Upper lobe of right lung (tissue), 1 donor: ENCODE measurements around the gene CCNY. TPM values are rescaled to one million over a fixed set of nuclear protein-coding genes. Genes with fewer than 3 reads are reported as not detected.

Source experiments
- ATAC-seq: fragments of 200-7000 bp; cut with Tn5 transposase; one replicate; pipeline ENCODE4 v1.9.1; 2020; ENCODE audit warnings: mild to moderate bottlenecking, moderate library complexity
- DNase-seq: peaks from one replicate; pipeline ENCODE4 v3.0.0-alpha.2; 2020
- H3K27ac ChIP-seq: fragments of 200-600 bp; one replicate; pipeline ENCODE4 v1.8.0; 2022
- H3K27me3 ChIP-seq: fragments of 200-600 bp; one replicate; pipeline ENCODE4 v1.8.0; 2022; ENCODE audit warnings: mild to moderate bottlenecking
- H3K36me3 ChIP-seq: fragments of 200-600 bp; one replicate; pipeline ENCODE4 v1.8.0; 2022
- H3K4me1 ChIP-seq: fragments of 200-600 bp; one replicate; pipeline ENCODE4 v1.8.0; 2022
- H3K4me3 ChIP-seq: fragments of 200-600 bp; one replicate; pipeline ENCODE4 v1.8.0; 2022; ENCODE audit warnings: mild to moderate bottlenecking
- H3K9me3 ChIP-seq: fragments of 200-600 bp; one replicate; pipeline ENCODE4 v1.8.0; 2022
- CTCF ChIP-seq: fragments of 200-600 bp; IDR thresholded peaks from one replicate; pipeline ENCODE4 v1.8.0; 2022; ENCODE audit warnings: antibody characterized with exemption
- intact Hi-C: fragments of 100-400 bp; cut with DNase I; formaldehyde crosslinking; loops from one replicate; pipeline ENCODE4 v1.11.0; 2022
- total RNA-seq: library from RNA; stranded (reverse); fragmentation: NEBNext Ultra II Directional; extraction: Animal tissue kit (Norgen Biotek cat#: 25700); gene quantifications from one replicate; pipeline ENCODE4 v1.2.1, GENCODE V29; 2021
- donor health status: DM: no; HTN: yes; CAD: no; lungs with severe emphysema.

CCNY gene
- total RNA-seq, 1 donor from 2014 or later = 85.4 TPM

GRCh38 chr10:35359056-35359455 is 22.7 kb downstream of the CCNY start:
- TF ChIP-seq CTCF = no peak
- ATAC-seq = no peak
- no peak for DNase-seq
- intact Hi-C loops = no loop called here
- Histone ChIP-seq H3K4me1 (peaks cover 18% of the 10 kb centered on the region), H3K9me3 (no peaks in the 10 kb centered on the region), H3K4me3 (no peak overlapping the region), H3K27me3 (no peaks in the 10 kb centered on the region), H3K36me3 (no peaks in the 10 kb centered on the region), H3K27ac (no peak overlapping the region)

GRCh38 chr10:35359873-35360272 is 23.6 kb downstream of the CCNY start:
- Histone ChIP-seq H3K36me3 (no peaks in the 10 kb centered on the region), H3K9me3 (no peaks in the 10 kb centered on the region), H3K27me3 (no peaks in the 10 kb centered on the region), H3K27ac (no peak overlapping the region), H3K4me1 (peaks cover 18% of the 10 kb centered on the region), H3K4me3 (no peak overlapping the region)
- no peak for TF ChIP-seq CTCF
- intact Hi-C loops = no loop called here
- DNase-seq (no peak), ATAC-seq (no peak)

- no peak overlapping the region for H3K27ac ChIP-seq
- intact Hi-C loops = no loop called here
- no peak for DNase-seq
- no peak for ATAC-seq
- H3K4me1 ChIP-seq = peaks cover 7% of the 10 kb centered on the region
- H3K4me3 ChIP-seq = no peak overlapping the region
- H3K9me3 ChIP-seq = no peaks in the 10 kb centered on the region
- TF ChIP-seq CTCF = no peak
- no peaks in the 10 kb centered on the region for H3K27me3 ChIP-seq
- H3K36me3 ChIP-seq = no peaks in the 10 kb centered on the region
Measured at GRCh38 chr10:35362701-35363350, 26.5 kb downstream of the CCNY start.

- Histone ChIP-seq H3K27ac (no peak overlapping the region), H3K4me1 (peaks cover 7% of the 10 kb centered on the region), H3K9me3 (no peaks in the 10 kb centered on the region), H3K36me3 (no peaks in the 10 kb centered on the region), H3K27me3 (no peaks in the 10 kb centered on the region), H3K4me3 (no peak overlapping the region)
- ATAC-seq (no peak), DNase-seq (no peak)
- no peak for TF ChIP-seq CTCF
- intact Hi-C loops = no loop called here
Measured at GRCh38 chr10:35363587-35363986, 27.3 kb downstream of the CCNY start.

GRCh38 chr10:35364808-35365207 is 28.5 kb downstream of the CCNY start:
- no peak for DNase-seq
- H3K9me3 ChIP-seq = no peaks in the 10 kb centered on the region
- H3K27me3 ChIP-seq = no peaks in the 10 kb centered on the region
- no peak overlapping the region for H3K27ac ChIP-seq
- peaks cover 16% of the 10 kb centered on the region for H3K4me1 ChIP-seq
- TF ChIP-seq CTCF = no peak
- no peaks in the 10 kb centered on the region for H3K36me3 ChIP-seq
- no peak overlapping the region for H3K4me3 ChIP-seq
- no peak for ATAC-seq
- intact Hi-C loops = no loop called here

- intact Hi-C loops = no loop called here
- Histone ChIP-seq H3K4me3 (no peak overlapping the region), H3K9me3 (no peaks in the 10 kb centered on the region), H3K36me3 (no peaks in the 10 kb centered on the region), H3K4me1 (peaks cover 27% of the 10 kb centered on the region), H3K27ac (no peak overlapping the region), H3K27me3 (no peaks in the 10 kb centered on the region)
- no peak for ATAC-seq
- no peak for DNase-seq
- TF ChIP-seq CTCF = no peak
Measured at GRCh38 chr10:35365994-35366393, 29.7 kb downstream of the CCNY start.
